Astrocyte (in vitro differentiated cells and primary cell): ENCODE data around the gene DSG3.
A peak's percentile ranks its signal among the peaks of the same experiment; 100 is the strongest.

ENCODE experiments used
- EZH2 ChIP-seq: IDR thresholded peaks from 2 replicates; pipeline ENCODE4 v1.6.1; 2012; ENCODE audit warnings: mild to moderate bottlenecking, low read length, inconsistent platforms; ENCODE audit not compliant: insufficient read depth
- TF ChIP-seq, protein P1 (sequence below): IDR thresholded peaks from 2 replicates; pipeline ENCODE4 v1.5.1; 2011; ENCODE audit warnings: low read depth, mild to moderate bottlenecking, inconsistent platforms, low read length, moderate library complexity; ENCODE audit not compliant: insufficient read depth

DNA sequence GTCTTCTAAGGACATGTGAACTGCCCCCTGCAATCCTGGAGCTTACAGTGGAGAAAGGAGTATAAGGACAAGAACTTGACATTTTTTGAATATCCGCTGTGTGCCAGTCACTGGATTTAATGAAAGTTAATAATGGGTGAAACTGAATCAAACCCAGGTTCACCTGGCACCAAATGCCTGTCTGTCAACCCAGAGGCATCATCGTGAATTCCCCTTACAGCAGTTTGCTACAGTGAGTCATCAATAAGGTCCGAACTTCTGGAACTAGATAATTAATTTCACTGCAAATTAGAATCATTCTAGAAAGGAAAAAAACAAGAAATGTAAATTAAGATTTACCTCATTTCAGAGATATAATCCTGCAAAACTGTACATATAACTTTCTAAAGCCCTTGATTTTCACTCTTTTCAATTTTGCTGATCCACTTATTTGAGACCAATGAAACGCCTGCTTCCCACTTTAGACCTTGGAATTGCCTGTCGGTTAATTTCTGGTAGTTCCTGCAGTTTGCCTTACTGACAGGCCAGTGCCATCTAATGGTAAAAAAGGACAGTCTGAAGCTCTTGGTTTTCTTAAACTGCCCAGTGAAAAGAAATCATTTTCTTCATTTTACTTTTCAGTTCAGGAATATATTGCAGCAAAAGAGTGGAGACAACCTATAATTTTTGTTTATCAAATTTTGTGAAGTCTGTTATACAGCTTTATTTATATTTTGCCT is 58.6 kb downstream of the DSG3 start:
- TF ChIP-seq, protein P1, sequence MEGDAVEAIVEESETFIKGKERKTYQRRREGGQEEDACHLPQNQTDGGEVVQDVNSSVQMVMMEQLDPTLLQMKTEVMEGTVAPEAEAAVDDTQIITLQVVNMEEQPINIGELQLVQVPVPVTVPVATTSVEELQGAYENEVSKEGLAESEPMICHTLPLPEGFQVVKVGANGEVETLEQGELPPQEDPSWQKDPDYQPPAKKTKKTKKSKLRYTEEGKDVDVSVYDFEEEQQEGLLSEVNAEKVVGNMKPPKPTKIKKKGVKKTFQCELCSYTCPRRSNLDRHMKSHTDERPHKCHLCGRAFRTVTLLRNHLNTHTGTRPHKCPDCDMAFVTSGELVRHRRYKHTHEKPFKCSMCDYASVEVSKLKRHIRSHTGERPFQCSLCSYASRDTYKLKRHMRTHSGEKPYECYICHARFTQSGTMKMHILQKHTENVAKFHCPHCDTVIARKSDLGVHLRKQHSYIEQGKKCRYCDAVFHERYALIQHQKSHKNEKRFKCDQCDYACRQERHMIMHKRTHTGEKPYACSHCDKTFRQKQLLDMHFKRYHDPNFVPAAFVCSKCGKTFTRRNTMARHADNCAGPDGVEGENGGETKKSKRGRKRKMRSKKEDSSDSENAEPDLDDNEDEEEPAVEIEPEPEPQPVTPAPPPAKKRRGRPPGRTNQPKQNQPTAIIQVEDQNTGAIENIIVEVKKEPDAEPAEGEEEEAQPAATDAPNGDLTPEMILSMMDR: peak; percentile 31
- no peak for TF ChIP-seq EZH2
